Measurements from ENCODE around the gene STPG2.

STPG2 gene

DNA sequence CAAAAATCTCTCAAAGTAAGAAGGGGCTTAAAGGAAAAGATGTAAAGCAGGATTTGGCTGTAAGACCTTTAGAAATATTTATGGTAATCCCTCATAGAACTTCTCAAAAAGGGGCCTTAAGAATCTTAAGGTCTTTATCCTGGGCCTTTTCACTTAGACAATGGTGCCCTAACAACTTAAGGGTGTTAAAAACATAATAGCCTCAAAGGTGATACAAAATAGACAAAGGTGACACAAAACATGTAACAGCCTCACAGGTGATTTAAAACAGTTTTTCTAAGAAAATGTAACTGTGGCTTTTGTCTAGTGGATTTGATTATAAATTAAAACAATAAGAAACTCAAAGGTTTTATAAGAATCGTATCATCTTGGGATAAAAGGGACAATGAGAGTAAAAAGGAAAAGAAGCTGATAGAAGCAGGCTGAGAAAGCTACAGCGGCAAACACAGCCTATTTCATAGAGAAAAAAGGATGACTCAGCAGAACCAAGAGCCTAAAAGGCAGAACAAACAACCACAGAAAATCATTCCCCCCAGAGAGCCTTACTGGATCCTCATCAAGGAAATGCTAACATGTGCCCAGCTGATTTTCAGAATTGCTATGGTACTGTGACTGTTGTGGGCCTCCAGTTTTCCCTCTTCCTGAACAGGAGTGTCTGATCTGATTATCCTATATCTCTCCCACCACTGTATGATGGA lies 164.3 kb downstream of the STPG2 start:
- Histone ChIP-seq H3K4me3 (ENCODE audit: low read depth, low read length, poor library complexity, severe bottlenecking) (no peak overlapping the region), H3K79me2 (ENCODE audit: insufficient read depth, low read length) (no peaks in the 10 kb centered on the region), H3K27me3 (ENCODE audit: insufficient read depth, low read length) (no peaks in the 10 kb centered on the region), H3K4me1 (ENCODE audit: insufficient read depth, low read length, severe bottlenecking) (no peaks in the 10 kb centered on the region), H3K9me3 (ENCODE audit: low read length) (no peaks in the 10 kb centered on the region), H3F3A (ENCODE audit: insufficient read depth, low read length) (no peaks in the 10 kb centered on the region), H3K9me2 (ENCODE audit: low read depth, low read length) (no peaks in the 10 kb centered on the region), H3K9ac (ENCODE audit: low read length) (no peak overlapping the region), H3K27ac (ENCODE audit: low read depth, low read length, poor library complexity, severe bottlenecking) (no peak overlapping the region), H4K20me1 (ENCODE audit: insufficient read depth, low read length) (no peaks in the 10 kb centered on the region), H3K36me3 (ENCODE audit: insufficient read depth, low read length) (no peaks in the 10 kb centered on the region), H3K4me2 (ENCODE audit: low read length) (no peak overlapping the region), H2AFZ (ENCODE audit: low read length) (no peak overlapping the region)
- TF ChIP-seq EZH2 (IDR thresholded peaks at IDR 0.05; ENCODE audit: borderline replicate concordance, low read length) = no peak
- TF ChIP-seq, protein P1, sequence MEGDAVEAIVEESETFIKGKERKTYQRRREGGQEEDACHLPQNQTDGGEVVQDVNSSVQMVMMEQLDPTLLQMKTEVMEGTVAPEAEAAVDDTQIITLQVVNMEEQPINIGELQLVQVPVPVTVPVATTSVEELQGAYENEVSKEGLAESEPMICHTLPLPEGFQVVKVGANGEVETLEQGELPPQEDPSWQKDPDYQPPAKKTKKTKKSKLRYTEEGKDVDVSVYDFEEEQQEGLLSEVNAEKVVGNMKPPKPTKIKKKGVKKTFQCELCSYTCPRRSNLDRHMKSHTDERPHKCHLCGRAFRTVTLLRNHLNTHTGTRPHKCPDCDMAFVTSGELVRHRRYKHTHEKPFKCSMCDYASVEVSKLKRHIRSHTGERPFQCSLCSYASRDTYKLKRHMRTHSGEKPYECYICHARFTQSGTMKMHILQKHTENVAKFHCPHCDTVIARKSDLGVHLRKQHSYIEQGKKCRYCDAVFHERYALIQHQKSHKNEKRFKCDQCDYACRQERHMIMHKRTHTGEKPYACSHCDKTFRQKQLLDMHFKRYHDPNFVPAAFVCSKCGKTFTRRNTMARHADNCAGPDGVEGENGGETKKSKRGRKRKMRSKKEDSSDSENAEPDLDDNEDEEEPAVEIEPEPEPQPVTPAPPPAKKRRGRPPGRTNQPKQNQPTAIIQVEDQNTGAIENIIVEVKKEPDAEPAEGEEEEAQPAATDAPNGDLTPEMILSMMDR (IDR thresholded peaks at IDR 0.05; ENCODE audit: low read length) = no peak

DNA sequence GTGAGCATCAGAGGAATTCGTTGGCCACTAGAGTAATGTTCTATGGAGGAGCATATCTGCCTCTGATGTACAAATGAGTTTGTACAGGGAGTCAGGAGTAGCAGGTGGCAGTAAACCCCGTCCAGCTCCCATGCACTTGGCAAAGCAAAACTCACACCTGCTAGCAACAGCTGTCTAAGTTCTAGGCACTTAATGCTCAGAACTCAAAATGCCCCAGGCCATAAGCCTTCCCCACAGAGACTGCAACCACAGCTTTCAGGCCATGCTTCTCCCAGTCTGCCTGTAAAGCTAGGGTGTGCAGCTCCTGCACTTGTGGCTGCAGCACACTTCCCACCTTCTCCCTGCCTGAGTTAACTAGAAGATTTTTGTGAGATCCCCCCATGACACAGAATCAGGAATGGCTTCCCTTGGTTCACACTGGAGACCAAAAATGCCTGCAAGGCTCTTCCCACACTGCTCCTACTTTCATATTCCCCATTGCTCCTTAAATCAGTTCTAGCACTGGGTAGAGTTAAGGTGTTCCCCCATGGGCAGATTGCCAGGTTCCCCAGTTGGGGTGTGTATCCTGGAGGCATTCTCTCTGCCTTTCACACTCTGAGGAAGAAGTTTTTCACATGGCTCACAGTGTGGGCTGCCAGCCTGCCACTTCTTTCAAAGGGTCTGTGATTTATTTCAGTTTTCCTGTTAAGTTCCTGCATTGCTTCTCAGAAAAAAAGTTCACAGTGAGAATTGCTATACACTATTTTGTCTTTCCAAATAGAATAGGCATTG lies 189.9 kb downstream of the STPG2 start:
- H4K20me1 ChIP-seq (ENCODE audit: insufficient read depth, low read length) = no peaks in the 10 kb centered on the region
- no peak overlapping the region for H3K4me3 ChIP-seq (ENCODE audit: low read depth, low read length, poor library complexity, severe bottlenecking)
- H3K4me2 ChIP-seq (ENCODE audit: low read length) = no peak overlapping the region
- H3K9ac ChIP-seq (ENCODE audit: low read length) = no peak overlapping the region
- H3K27ac ChIP-seq (ENCODE audit: low read depth, low read length, poor library complexity, severe bottlenecking) = no peak overlapping the region
- no peaks in the 10 kb centered on the region for H3K36me3 ChIP-seq (ENCODE audit: insufficient read depth, low read length)
- H3K79me2 ChIP-seq (ENCODE audit: insufficient read depth, low read length) = no peaks in the 10 kb centered on the region
- TF ChIP-seq EZH2 (IDR thresholded peaks at IDR 0.05; ENCODE audit: borderline replicate concordance, low read length) = no peak
- TF ChIP-seq, protein P1 (IDR thresholded peaks at IDR 0.05; ENCODE audit: low read length) = no peak
- H2AFZ ChIP-seq (ENCODE audit: low read length) = no peak overlapping the region
- H3K9me2 ChIP-seq (ENCODE audit: low read depth, low read length) = no peaks in the 10 kb centered on the region
- H3K27me3 ChIP-seq (ENCODE audit: insufficient read depth, low read length) = no peaks in the 10 kb centered on the region
- H3K9me3 ChIP-seq (ENCODE audit: low read length) = no peaks in the 10 kb centered on the region
- no peaks in the 10 kb centered on the region for H3F3A ChIP-seq (ENCODE audit: insufficient read depth, low read length)
- H3K4me1 ChIP-seq (ENCODE audit: insufficient read depth, low read length, severe bottlenecking) = no peaks in the 10 kb centered on the region

DNA sequence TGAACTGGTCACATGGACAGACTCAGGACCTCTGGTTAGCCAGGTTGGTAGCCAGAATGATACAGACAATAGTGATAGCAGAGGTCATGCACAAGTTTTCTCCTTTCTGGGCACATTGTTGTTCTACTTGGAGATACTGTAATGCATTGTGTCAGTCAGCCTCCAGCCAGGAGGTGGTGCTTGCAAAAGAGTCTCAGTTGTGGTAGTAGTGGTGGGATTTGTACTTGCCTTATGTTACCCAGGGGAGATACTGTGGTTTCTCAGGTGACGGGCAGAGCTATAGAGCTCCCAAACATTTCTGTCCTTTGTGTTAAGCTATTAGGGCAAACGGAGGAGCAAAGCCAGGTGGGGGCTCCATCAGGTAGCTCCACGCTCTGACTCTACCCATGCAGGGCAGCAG lies 190.5 kb downstream of the STPG2 start:
- no peaks in the 10 kb centered on the region for H3K4me1 ChIP-seq (ENCODE audit: insufficient read depth, low read length, severe bottlenecking)
- H3K4me2 ChIP-seq (ENCODE audit: low read length) = no peak overlapping the region
- no peaks in the 10 kb centered on the region for H4K20me1 ChIP-seq (ENCODE audit: insufficient read depth, low read length)
- H3K4me3 ChIP-seq (ENCODE audit: low read depth, low read length, poor library complexity, severe bottlenecking) = no peak overlapping the region
- H3K79me2 ChIP-seq (ENCODE audit: insufficient read depth, low read length) = no peaks in the 10 kb centered on the region
- no peak overlapping the region for H2AFZ ChIP-seq (ENCODE audit: low read length)
- TF ChIP-seq, protein P1 (IDR thresholded peaks at IDR 0.05; ENCODE audit: low read length) = no peak
- TF ChIP-seq EZH2 (IDR thresholded peaks at IDR 0.05; ENCODE audit: borderline replicate concordance, low read length) = no peak
- H3K27me3 ChIP-seq (ENCODE audit: insufficient read depth, low read length) = no peaks in the 10 kb centered on the region
- H3K9me3 ChIP-seq (ENCODE audit: low read length) = no peaks in the 10 kb centered on the region
- H3F3A ChIP-seq (ENCODE audit: insufficient read depth, low read length) = no peaks in the 10 kb centered on the region
- H3K9me2 ChIP-seq (ENCODE audit: low read depth, low read length) = no peaks in the 10 kb centered on the region
- no peak overlapping the region for H3K9ac ChIP-seq (ENCODE audit: low read length)
- no peak overlapping the region for H3K27ac ChIP-seq (ENCODE audit: low read depth, low read length, poor library complexity, severe bottlenecking)
- H3K36me3 ChIP-seq (ENCODE audit: insufficient read depth, low read length) = no peaks in the 10 kb centered on the region
